ENCODE measurements around the gene FAM234B. TPM values are rescaled to one million over a fixed set of nuclear protein-coding genes. Genes with fewer than 3 reads are reported as not detected.
"Not testable (repeated sequence)": the region's sequence is repeated elsewhere in the genome, so short reads cannot be mapped to it uniquely, and the experiment has no call there.

Gene FAM234B
- polyA plus RNA-seq, 1 donor (not counting 4 experiments of a cell fraction or from before 2014, with no cell fraction given) = 4.5 TPM

GRCh38 chr12:13032164-13032563 is 12.0 kb upstream of the FAM234B start:
- Histone ChIP-seq H3K4me1 (ENCODE audit: control insufficient read depth, extremely low read depth, insufficient read depth, low read length) (no peaks in the 10 kb centered on the region), H3K27me3 (ENCODE audit: control insufficient read depth, extremely low read depth, insufficient read depth, low read length) (no peaks in the 10 kb centered on the region), H3K9me3 (ENCODE audit: control insufficient read depth, low read depth, low read length) (no peaks in the 10 kb centered on the region), H2AFZ (ENCODE audit: control insufficient read depth, low read length) (no peak overlapping the region), H3K4me2 (ENCODE audit: control insufficient read depth, extremely low read depth, insufficient read depth, low read depth, low read length) (no peak overlapping the region), H4K20me1 (ENCODE audit: control insufficient read depth, extremely low read depth, insufficient read depth, low read length) (no peaks in the 10 kb centered on the region), H3K79me2 (ENCODE audit: control insufficient read depth, insufficient read depth, low read length) (no peaks in the 10 kb centered on the region), H3K4me3 (ENCODE audit: control insufficient read depth in 2 of 3, extremely low read depth in 1 of 3, insufficient read depth in 2 of 3, low read depth in 1 of 3, low read length in 3 of 3) (no peak overlapping the region), H3K36me3 (ENCODE audit: control insufficient read depth in 2 of 2, extremely low read depth in 1 of 2, insufficient read depth in 2 of 2, low read length in 2 of 2) (no peaks in the 10 kb centered on the region), H3K27ac (ENCODE audit: control insufficient read depth, insufficient read depth, low read length) (no peak overlapping the region), H3K9me1 (ENCODE audit: control insufficient read depth, extremely low read depth, insufficient read depth, low read length) (no peaks in the 10 kb centered on the region), H3K9ac (ENCODE audit: control insufficient read depth, extremely low read depth, insufficient read depth, low read length) (no peak overlapping the region)
- DNase-seq (ENCODE audit: low read depth, low spot score) (no peak), FAIRE-seq (no peak)
- TF ChIP-seq CTCF (optimal IDR thresholded peaks at IDR 0.05 in 1 of 3, IDR thresholded peaks at IDR 0.05 in 1 of 3, conservative IDR thresholded peaks at IDR 0.05 in 1 of 3; ENCODE audit: extremely low read depth in 1 of 3, insufficient read depth in 2 of 3, low read length in 3 of 3) (no peak), EZH2 (IDR thresholded peaks at IDR 0.05; ENCODE audit: low read length) (no peak)
- dilution Hi-C loops (cut with MboI; ENCODE audit: extremely low pct_ligation_motif_present, low sequenced_read_pairs) = no loop called here

GRCh38 chr12:13033476-13033875 is 10.7 kb upstream of the FAM234B start:
- FAIRE-seq (no peak), DNase-seq (ENCODE audit: low read depth, low spot score) (no peak)
- Histone ChIP-seq H3K4me1 (ENCODE audit: control insufficient read depth, extremely low read depth, insufficient read depth, low read length) (peaks cover 1% of the 10 kb centered on the region), H3K36me3 (ENCODE audit: control insufficient read depth in 2 of 2, extremely low read depth in 1 of 2, insufficient read depth in 2 of 2, low read length in 2 of 2) (no peaks in the 10 kb centered on the region), H4K20me1 (ENCODE audit: control insufficient read depth, extremely low read depth, insufficient read depth, low read length) (no peaks in the 10 kb centered on the region), H3K4me2 (ENCODE audit: control insufficient read depth, extremely low read depth, insufficient read depth, low read depth, low read length) (no peak overlapping the region), H3K27ac (ENCODE audit: control insufficient read depth, insufficient read depth, low read length) (no peak overlapping the region), H3K9me1 (ENCODE audit: control insufficient read depth, extremely low read depth, insufficient read depth, low read length) (no peaks in the 10 kb centered on the region), H3K27me3 (ENCODE audit: control insufficient read depth, extremely low read depth, insufficient read depth, low read length) (no peaks in the 10 kb centered on the region), H3K9ac (ENCODE audit: control insufficient read depth, extremely low read depth, insufficient read depth, low read length) (no peak overlapping the region), H2AFZ (ENCODE audit: control insufficient read depth, low read length) (no peak overlapping the region), H3K9me3 (ENCODE audit: control insufficient read depth, low read depth, low read length) (no peaks in the 10 kb centered on the region), H3K79me2 (ENCODE audit: control insufficient read depth, insufficient read depth, low read length) (no peaks in the 10 kb centered on the region), H3K4me3 (ENCODE audit: control insufficient read depth in 2 of 3, extremely low read depth in 1 of 3, insufficient read depth in 2 of 3, low read depth in 1 of 3, low read length in 3 of 3) (no peak overlapping the region)
- TF ChIP-seq EZH2 (IDR thresholded peaks at IDR 0.05; ENCODE audit: low read length) (no peak), CTCF (optimal IDR thresholded peaks at IDR 0.05 in 1 of 3, IDR thresholded peaks at IDR 0.05 in 1 of 3, conservative IDR thresholded peaks at IDR 0.05 in 1 of 3; ENCODE audit: extremely low read depth in 1 of 3, insufficient read depth in 2 of 3, low read length in 3 of 3) (no peak)
- dilution Hi-C loops (cut with MboI; ENCODE audit: extremely low pct_ligation_motif_present, low sequenced_read_pairs) = no loop called here

GRCh38 chr12:13035335-13035734 is 8.8 kb upstream of the FAM234B start:
- DNase-seq (ENCODE audit: low read depth, low spot score); H3K4me1 ChIP-seq (ENCODE audit: control insufficient read depth, extremely low read depth, insufficient read depth, low read length); H3K9me1 ChIP-seq (ENCODE audit: control insufficient read depth, extremely low read depth, insufficient read depth, low read length); H3K36me3 ChIP-seq (ENCODE audit: control insufficient read depth in 2 of 2, extremely low read depth in 1 of 2, insufficient read depth in 2 of 2, low read length in 2 of 2); H3K27ac ChIP-seq (ENCODE audit: control insufficient read depth, insufficient read depth, low read length); H3K27me3 ChIP-seq (ENCODE audit: control insufficient read depth, extremely low read depth, insufficient read depth, low read length); H3K4me3 ChIP-seq (ENCODE audit: control insufficient read depth in 2 of 3, extremely low read depth in 1 of 3, insufficient read depth in 2 of 3, low read depth in 1 of 3, low read length in 3 of 3); dilution Hi-C loops (cut with MboI; ENCODE audit: extremely low pct_ligation_motif_present, low sequenced_read_pairs); H2AFZ ChIP-seq (ENCODE audit: control insufficient read depth, low read length); H3K79me2 ChIP-seq (ENCODE audit: control insufficient read depth, insufficient read depth, low read length); H4K20me1 ChIP-seq (ENCODE audit: control insufficient read depth, extremely low read depth, insufficient read depth, low read length); H3K9ac ChIP-seq (ENCODE audit: control insufficient read depth, extremely low read depth, insufficient read depth, low read length); H3K9me3 ChIP-seq (ENCODE audit: control insufficient read depth, low read depth, low read length); FAIRE-seq; H3K4me2 ChIP-seq (ENCODE audit: control insufficient read depth, extremely low read depth, insufficient read depth, low read depth, low read length): not testable (repeated sequence)
